ENCODE data around the gene TMEM63B. TPM values are rescaled to one million over a fixed set of nuclear protein-coding genes. Genes with fewer than 3 reads are reported as not detected.
"Not testable (repeated sequence)": the region's sequence is repeated elsewhere in the genome, so short reads cannot be mapped to it uniquely, and the experiment has no call there.

TMEM63B gene
- total and polyA plus RNA-seq, 4 donors = 49.0 to 94.5 (median 88.3) TPM

DNA sequence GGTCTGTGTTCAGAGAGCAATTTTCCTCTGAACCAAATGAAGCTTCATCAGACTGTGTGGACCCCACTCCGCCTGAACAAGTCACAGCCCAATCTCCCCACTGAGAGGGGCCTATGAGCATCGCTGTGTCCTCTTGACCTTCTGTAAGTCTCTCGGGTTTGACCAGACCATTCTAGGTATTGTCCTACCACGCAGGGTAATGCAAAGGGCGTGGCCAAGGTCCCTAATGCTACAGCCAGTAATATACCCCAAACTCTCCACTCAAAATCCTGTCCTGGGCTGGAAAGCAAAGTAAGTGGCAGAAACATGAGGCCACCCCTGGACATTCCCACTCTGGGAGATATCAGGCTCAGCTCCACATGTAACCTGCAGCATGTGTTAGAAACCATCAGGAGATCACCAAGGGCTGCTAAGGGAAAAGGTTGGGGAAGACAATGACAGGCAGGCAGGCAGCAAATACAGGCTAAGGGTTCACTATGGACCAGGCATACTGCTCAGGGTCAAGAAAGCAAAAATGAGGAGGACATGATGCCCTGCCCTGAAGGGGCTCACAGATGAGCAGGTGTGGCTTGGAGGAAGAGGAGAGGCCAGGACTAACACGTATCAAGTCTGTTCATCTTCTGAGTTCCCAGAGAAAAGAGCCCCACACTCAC, 33.5 kb upstream of the TMEM63B start:
- no peak for DNase-seq
- ATAC-seq (ENCODE audit: insufficient read depth, low FRiP score) = no peak
- H3K4me1 ChIP-seq (ENCODE audit: control insufficient read depth in 5 of 5, insufficient read depth in 5 of 5, low read length in 5 of 5) = peaks cover 0 to 3% (median 0%) of the 10 kb centered on the region in 5 donors
- H3K27me3 ChIP-seq (ENCODE audit: control insufficient read depth in 3 of 3, insufficient read depth in 3 of 3, low read length in 2 of 3) = no peaks in the 10 kb centered on the region
- no peak overlapping the region for H3K27ac ChIP-seq (ENCODE audit: low read depth in 1 of 2, low read length in 1 of 2)
- H3K9ac ChIP-seq (ENCODE audit: insufficient read depth in 1 of 2, low read length in 2 of 2) = no peak overlapping the region
- peaks cover 0 to 9% (median 0%) of the 10 kb centered on the region in 4 donors for H3K36me3 ChIP-seq (ENCODE audit: control insufficient read depth in 4 of 4, insufficient read depth in 4 of 4, low read length in 4 of 4)
- H3K9me3 ChIP-seq (ENCODE audit: control insufficient read depth in 4 of 4, insufficient read depth in 3 of 4, low read length in 3 of 4) = no peaks in the 10 kb centered on the region
- TF ChIP-seq, protein P1, sequence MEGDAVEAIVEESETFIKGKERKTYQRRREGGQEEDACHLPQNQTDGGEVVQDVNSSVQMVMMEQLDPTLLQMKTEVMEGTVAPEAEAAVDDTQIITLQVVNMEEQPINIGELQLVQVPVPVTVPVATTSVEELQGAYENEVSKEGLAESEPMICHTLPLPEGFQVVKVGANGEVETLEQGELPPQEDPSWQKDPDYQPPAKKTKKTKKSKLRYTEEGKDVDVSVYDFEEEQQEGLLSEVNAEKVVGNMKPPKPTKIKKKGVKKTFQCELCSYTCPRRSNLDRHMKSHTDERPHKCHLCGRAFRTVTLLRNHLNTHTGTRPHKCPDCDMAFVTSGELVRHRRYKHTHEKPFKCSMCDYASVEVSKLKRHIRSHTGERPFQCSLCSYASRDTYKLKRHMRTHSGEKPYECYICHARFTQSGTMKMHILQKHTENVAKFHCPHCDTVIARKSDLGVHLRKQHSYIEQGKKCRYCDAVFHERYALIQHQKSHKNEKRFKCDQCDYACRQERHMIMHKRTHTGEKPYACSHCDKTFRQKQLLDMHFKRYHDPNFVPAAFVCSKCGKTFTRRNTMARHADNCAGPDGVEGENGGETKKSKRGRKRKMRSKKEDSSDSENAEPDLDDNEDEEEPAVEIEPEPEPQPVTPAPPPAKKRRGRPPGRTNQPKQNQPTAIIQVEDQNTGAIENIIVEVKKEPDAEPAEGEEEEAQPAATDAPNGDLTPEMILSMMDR (IDR thresholded peaks at IDR 0.05; ENCODE audit: control extremely low read depth, extremely low read depth) = no peak
- WGBS, 2 donors = 94 to 95% methylated on average over 6 of the region's 6 CpGs
- no peak overlapping the region for H3K4me3 ChIP-seq

GRCh38 chr6:44094403-44095242, 32.7 kb upstream of the TMEM63B start:
- H3K27me3 ChIP-seq (ENCODE audit: control insufficient read depth in 3 of 3, insufficient read depth in 3 of 3, low read length in 2 of 3) = no peaks in the 10 kb centered on the region
- DNase-seq (no peak), ATAC-seq (ENCODE audit: insufficient read depth, low FRiP score) (no peak)
- TF ChIP-seq, protein P1 (IDR thresholded peaks at IDR 0.05; ENCODE audit: control extremely low read depth, extremely low read depth) = no peak
- no peak overlapping the region for H3K9ac ChIP-seq (ENCODE audit: insufficient read depth in 1 of 2, low read length in 2 of 2)
- H3K9me3 ChIP-seq (ENCODE audit: control insufficient read depth in 4 of 4, insufficient read depth in 3 of 4, low read length in 3 of 4) = no peaks in the 10 kb centered on the region
- H3K4me3 ChIP-seq = no peak overlapping the region
- H3K36me3 ChIP-seq (ENCODE audit: control insufficient read depth in 4 of 4, insufficient read depth in 4 of 4, low read length in 4 of 4) = peaks cover 0 to 5% (median under 1%) of the 10 kb centered on the region in 4 donors
- peaks cover 0 to 3% (median 0%) of the 10 kb centered on the region in 5 donors for H3K4me1 ChIP-seq (ENCODE audit: control insufficient read depth in 5 of 5, insufficient read depth in 5 of 5, low read length in 5 of 5)
- 82 to 83% methylated on average over 10 of the region's 10 CpGs for WGBS, 2 donors
- no peak overlapping the region for H3K27ac ChIP-seq (ENCODE audit: low read depth in 1 of 2, low read length in 1 of 2)

- not testable (repeated sequence) for ATAC-seq (ENCODE audit: insufficient read depth, low FRiP score); H3K4me3 ChIP-seq; DNase-seq; H3K9me3 ChIP-seq (ENCODE audit: control insufficient read depth in 4 of 4, insufficient read depth in 3 of 4, low read length in 3 of 4); H3K27me3 ChIP-seq (ENCODE audit: control insufficient read depth in 3 of 3, insufficient read depth in 3 of 3, low read length in 2 of 3); H3K27ac ChIP-seq (ENCODE audit: low read depth in 1 of 2, low read length in 1 of 2); H3K36me3 ChIP-seq (ENCODE audit: control insufficient read depth in 4 of 4, insufficient read depth in 4 of 4, low read length in 4 of 4); H3K4me1 ChIP-seq (ENCODE audit: control insufficient read depth in 5 of 5, insufficient read depth in 5 of 5, low read length in 5 of 5); H3K9ac ChIP-seq (ENCODE audit: insufficient read depth in 1 of 2, low read length in 2 of 2)
- 86% methylated on average over 6 of the region's 6 CpGs for WGBS, 2 donors
Measured at GRCh38 chr6:44095243-44095623, 32.1 kb upstream of the TMEM63B start.

DNA sequence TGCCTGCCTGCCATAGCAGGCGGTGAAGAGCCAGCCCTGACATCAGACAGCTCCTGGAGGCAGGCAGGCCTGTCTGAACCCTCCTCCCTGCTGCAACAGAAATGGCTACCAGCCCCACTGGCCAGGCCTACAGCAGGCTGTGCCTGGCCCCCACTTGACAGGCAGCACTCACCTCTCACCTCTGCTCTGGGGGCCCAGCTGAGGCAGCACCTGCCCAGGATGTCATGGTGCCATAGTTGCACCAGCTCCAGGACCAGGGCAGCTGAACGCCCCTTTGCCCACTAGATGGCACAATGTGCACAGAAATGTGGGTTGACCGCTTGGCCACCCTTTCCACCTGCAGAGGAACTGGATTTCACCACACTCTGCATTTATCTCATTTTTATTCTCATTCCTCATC, 30.7 kb upstream of the TMEM63B start:
- peaks cover 0 to 3% (median 0%) of the 10 kb centered on the region in 5 donors for H3K4me1 ChIP-seq (ENCODE audit: control insufficient read depth in 5 of 5, insufficient read depth in 5 of 5, low read length in 5 of 5)
- no peaks in the 10 kb centered on the region for H3K27me3 ChIP-seq (ENCODE audit: control insufficient read depth in 3 of 3, insufficient read depth in 3 of 3, low read length in 2 of 3)

More for the DNA sequence above, 30.7 kb upstream of the TMEM63B start:
- DNase-seq = peak; percentile 73 to 82 (median 79)
- TF ChIP-seq, protein P1 (IDR thresholded peaks at IDR 0.05; ENCODE audit: control extremely low read depth, extremely low read depth) = peak; percentile 90
- Histone ChIP-seq H3K4me3 (no peak overlapping the region), H3K9me3 (ENCODE audit: control insufficient read depth in 4 of 4, insufficient read depth in 3 of 4, low read length in 3 of 4) (no peaks in the 10 kb centered on the region), H3K9ac (ENCODE audit: insufficient read depth in 1 of 2, low read length in 2 of 2) (no peak overlapping the region), H3K27ac (ENCODE audit: low read depth in 1 of 2, low read length in 1 of 2) (peak overlapping the region in 1 of 2 donors; percentile 71), H3K36me3 (ENCODE audit: control insufficient read depth in 4 of 4, insufficient read depth in 4 of 4, low read length in 4 of 4) (peaks cover 0 to 12% (median 2%) of the 10 kb centered on the region in 4 donors)
- ATAC-seq (ENCODE audit: insufficient read depth, low FRiP score) = peak; percentile 54
- WGBS, 2 donors = 35 to 37% methylated on average over 3 of the region's 3 CpGs
